Panc1 (cell line): ENCODE results near the gene INTS1. TPM values are rescaled to one million over a fixed set of nuclear protein-coding genes. Genes with fewer than 3 reads are reported as not detected.

Source experiments
- ATAC-seq: fragments of 200-7000 bp; cut with Tn5 transposase; 2 replicates; pipeline ENCODE4 v1.9.1; 2020; ENCODE audit warnings: mild to moderate bottlenecking, moderate library complexity
- BruUV-seq: library from RNA; stranded (reverse); fragments of 400-500 nt; replicated peaks from 2 replicates; lab custom pipeline; 2021; lab: Mats Ljungman, UMichigan
- CTCF ChIA-PET: fragments of 300-600 bp; sonication (Branson Sonifier 250); formaldehyde crosslinking; loops from one replicate; lab custom pipeline; 2022; ENCODE audit warnings: antibody characterized with exemption; lab: Charles Lee
- POLR2A ChIA-PET: fragments of 300-600 bp; sonication (Branson Sonifier 250); formaldehyde crosslinking; loops from one replicate; lab custom pipeline; 2022; ENCODE audit warnings: antibody characterized with exemption; lab: Charles Lee
- DNase-seq: peaks from one replicate; pipeline ENCODE4 v3.0.0-alpha.2; 2010; ENCODE audit warnings: low read depth, low spot score
- H3K27ac ChIP-seq: 2 replicates; pipeline ENCODE4 v1.5.1; 2011; ENCODE audit warnings: mild to moderate bottlenecking, low read length, inconsistent platforms
- H3K27me3 ChIP-seq: fragments of 200-500 bp; sonication (Bioruptor generic); 2 replicates; pipeline ENCODE4 v1.6.0; 2014; ENCODE audit warnings: low read length, inconsistent platforms; ENCODE audit not compliant: control insufficient read depth, insufficient read depth
- H3K36me3 ChIP-seq: fragments of 200-500 bp; sonication (Bioruptor generic); 2 replicates; pipeline ENCODE4 v1.5.1; 2014; ENCODE audit warnings: inconsistent platforms, mild to moderate bottlenecking, low read length, moderate library complexity; ENCODE audit not compliant: control insufficient read depth, insufficient read depth
- H3K4me1 ChIP-seq: 2 replicates; pipeline ENCODE4 v1.5.1; 2011; ENCODE audit warnings: inconsistent platforms, mild to moderate bottlenecking, low read length, moderate library complexity; ENCODE audit not compliant: control insufficient read depth, insufficient read depth
- H3K4me3 ChIP-seq, 2 experiments: 2 replicates each; pipeline ENCODE4 v1.5.1; 2011 to 2012; ENCODE audit warnings: low read depth in 2 of 2, low read length in 2 of 2, mild to moderate bottlenecking in 2 of 2, inconsistent platforms in 1 of 2, moderate library complexity in 1 of 2
- H3K9me3 ChIP-seq: fragments of 200-500 bp; sonication (Bioruptor generic); 2 replicates; pipeline ENCODE4 v1.5.1; 2014; ENCODE audit warnings: low read depth, mild to moderate bottlenecking, inconsistent platforms, low read length, moderate library complexity; ENCODE audit not compliant: control insufficient read depth, insufficient read depth
- CTCF ChIP-seq: fragments of 450-650 bp; IDR thresholded peaks from 2 replicates; pipeline ENCODE4 v1.5.1; 2017; ENCODE audit warnings: mild to moderate bottlenecking
- POLR2AphosphoS5 ChIP-seq: IDR thresholded peaks from 2 replicates; pipeline ENCODE4 v1.6.1; 2012; ENCODE audit warnings: mild to moderate bottlenecking, low read depth, low read length, moderate library complexity
- SIN3A ChIP-seq: IDR thresholded peaks from 2 replicates; pipeline ENCODE4 v1.6.1; 2012; ENCODE audit warnings: low read depth, mild to moderate bottlenecking, low read length, moderate library complexity, borderline replicate concordance; ENCODE audit not compliant: insufficient read depth
- TCF7L2 ChIP-seq: IDR thresholded peaks from 2 replicates; pipeline ENCODE4 v1.6.1; 2011; ENCODE audit warnings: mild to moderate bottlenecking, low read depth, low read length, inconsistent platforms
- in situ Hi-C: cut with HindIII; loops from 2 replicates; pipeline ENCODE4 v1.10.0; 2016; ENCODE audit warnings: low sequenced_read_pairs, low pct_unique_long_range_greater_than_20kb
- intact Hi-C: fragments of 100-400 bp; cut with micrococcal nuclease; formaldehyde crosslinking; loops from one replicate; pipeline ENCODE4 v1.10.0; 2022; ENCODE audit not compliant: unreplicated experiment
- total RNA-seq: library from RNA; stranded (reverse); gene quantifications from one replicate; pipeline ENCODE4 v1.2.1, GENCODE V29; 2021; ENCODE audit not compliant: unreplicated experiment
- TF ChIP-seq, protein P1 (sequence below), 2 experiments: IDR thresholded peaks; 2 replicates each; pipeline ENCODE4 v1.6.1; 2011 to 2012; ENCODE audit warnings: low read depth in 2 of 2, control low read depth in 1 of 2, low read length in 1 of 2, mild to moderate bottlenecking in 1 of 2, moderate library complexity in 1 of 2; ENCODE audit not compliant: insufficient read depth in 1 of 2

INTS1 gene
- total RNA-seq, 1 experiment from 2014 or later, result 173 TPM

DNA sequence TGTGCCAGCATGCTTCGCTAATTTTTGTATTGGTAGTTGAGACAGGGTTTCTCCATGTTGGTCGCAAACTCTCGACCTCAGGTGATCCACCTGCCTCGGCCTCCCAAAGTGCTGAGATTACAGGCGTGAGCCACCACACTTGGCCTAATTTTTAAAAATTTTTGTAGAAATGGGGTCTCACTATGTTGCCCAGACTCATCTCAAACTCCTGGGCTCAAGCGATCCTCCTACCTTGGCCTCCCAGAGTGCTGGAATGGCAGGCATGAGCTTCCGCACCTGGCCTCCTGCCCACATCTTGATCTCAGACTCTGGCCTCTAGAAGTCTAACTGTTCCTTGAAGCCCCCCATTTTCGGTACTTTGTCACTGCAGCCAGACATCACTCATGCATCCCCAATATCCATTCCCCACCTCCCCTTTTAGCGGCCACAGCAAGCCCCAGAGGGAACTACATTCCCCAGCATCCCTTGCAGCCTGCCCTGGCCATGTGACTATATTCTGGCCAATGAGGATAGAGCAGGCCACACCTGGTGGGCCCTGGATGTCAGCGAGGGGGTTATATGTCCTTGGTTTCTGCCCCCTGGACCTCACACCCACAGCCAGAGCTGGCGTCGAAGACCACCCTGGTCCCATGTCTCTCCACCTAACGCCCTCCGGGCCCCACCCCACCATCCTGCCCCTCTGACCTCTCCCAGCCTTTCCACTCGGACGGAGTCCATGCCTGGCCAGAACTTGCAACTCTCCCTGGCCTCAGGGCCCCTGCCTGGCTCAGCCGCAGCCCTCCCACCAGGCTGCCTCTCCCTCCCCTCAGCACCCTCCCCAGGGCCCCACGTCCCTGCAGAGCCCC is 78.7 kb downstream of the INTS1 start:
- intact Hi-C loops (no loop called here), in situ Hi-C loops (no loop called here)
- Histone ChIP-seq H3K9me3 (no peaks in the 10 kb centered on the region), H3K27ac (no peak overlapping the region), H3K36me3 (no peaks in the 10 kb centered on the region), H3K4me3 (no peak overlapping the region), H3K27me3 (no peaks in the 10 kb centered on the region), H3K4me1 (peaks cover 11% of the 10 kb centered on the region)
- ChIA-PET POLR2A (interaction anchor here (0.6 kb wide), 1 partner anchor 219 kb away, joined by 3 read pairs; no protein-coding TSS in a partner anchor), CTCF (interaction anchor here (0.7 kb wide), 1 partner anchor 138 kb away, joined by 4 read pairs; no protein-coding TSS in a partner anchor)
- TF ChIP-seq, protein P1, sequence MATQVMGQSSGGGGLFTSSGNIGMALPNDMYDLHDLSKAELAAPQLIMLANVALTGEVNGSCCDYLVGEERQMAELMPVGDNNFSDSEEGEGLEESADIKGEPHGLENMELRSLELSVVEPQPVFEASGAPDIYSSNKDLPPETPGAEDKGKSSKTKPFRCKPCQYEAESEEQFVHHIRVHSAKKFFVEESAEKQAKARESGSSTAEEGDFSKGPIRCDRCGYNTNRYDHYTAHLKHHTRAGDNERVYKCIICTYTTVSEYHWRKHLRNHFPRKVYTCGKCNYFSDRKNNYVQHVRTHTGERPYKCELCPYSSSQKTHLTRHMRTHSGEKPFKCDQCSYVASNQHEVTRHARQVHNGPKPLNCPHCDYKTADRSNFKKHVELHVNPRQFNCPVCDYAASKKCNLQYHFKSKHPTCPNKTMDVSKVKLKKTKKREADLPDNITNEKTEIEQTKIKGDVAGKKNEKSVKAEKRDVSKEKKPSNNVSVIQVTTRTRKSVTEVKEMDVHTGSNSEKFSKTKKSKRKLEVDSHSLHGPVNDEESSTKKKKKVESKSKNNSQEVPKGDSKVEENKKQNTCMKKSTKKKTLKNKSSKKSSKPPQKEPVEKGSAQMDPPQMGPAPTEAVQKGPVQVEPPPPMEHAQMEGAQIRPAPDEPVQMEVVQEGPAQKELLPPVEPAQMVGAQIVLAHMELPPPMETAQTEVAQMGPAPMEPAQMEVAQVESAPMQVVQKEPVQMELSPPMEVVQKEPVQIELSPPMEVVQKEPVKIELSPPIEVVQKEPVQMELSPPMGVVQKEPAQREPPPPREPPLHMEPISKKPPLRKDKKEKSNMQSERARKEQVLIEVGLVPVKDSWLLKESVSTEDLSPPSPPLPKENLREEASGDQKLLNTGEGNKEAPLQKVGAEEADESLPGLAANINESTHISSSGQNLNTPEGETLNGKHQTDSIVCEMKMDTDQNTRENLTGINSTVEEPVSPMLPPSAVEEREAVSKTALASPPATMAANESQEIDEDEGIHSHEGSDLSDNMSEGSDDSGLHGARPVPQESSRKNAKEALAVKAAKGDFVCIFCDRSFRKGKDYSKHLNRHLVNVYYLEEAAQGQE (IDR thresholded peaks at IDR 0.05; ENCODE audit: insufficient read depth in 1 of 2, low read depth in 2 of 2, low read length in 1 of 2), result no peak
- TF ChIP-seq SIN3A (no peak), CTCF (no peak)
- BruUV-seq, result no TSS peak
- ATAC-seq (peak; percentile 73), DNase-seq (no peak)

DNA sequence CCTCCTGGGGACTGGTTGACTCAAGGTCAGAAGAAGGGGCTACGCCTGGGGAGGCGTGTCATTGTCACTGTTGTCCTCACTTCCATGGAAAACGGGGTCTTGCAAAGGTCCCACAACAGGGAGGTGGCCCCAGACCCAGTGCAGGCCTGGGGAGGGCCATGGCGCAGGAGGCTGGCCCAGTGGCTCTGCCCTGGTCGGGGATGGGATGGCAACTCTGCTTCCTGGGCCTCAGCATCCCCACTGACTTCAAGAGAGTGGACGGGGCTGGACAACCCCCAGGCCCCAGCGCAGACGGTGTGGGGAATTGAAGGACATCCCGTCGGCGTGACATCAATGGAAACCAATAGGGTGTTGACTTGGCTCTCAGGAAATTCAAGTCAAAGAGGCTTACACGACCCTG is 80.1 kb downstream of the INTS1 start:
- H3K4me1 ChIP-seq, result peaks cover 3% of the 10 kb centered on the region; the same call in 1 of the 2 replicates
- H3K4me3 ChIP-seq, result no peak overlapping the region
- intact Hi-C loops, result no loop called here
- DNase-seq, result no peak
- no peak overlapping the region for H3K27ac ChIP-seq
- ChIA-PET POLR2A (no interaction called here), CTCF (no interaction called here)
- no peak for ATAC-seq
- in situ Hi-C loops, result no loop called here
- H3K9me3 ChIP-seq, result no peaks in the 10 kb centered on the region
- no peak for TF ChIP-seq SIN3A
- H3K27me3 ChIP-seq, result no peaks in the 10 kb centered on the region
- H3K36me3 ChIP-seq, result no peaks in the 10 kb centered on the region
- no TSS peak for BruUV-seq

GRCh38 chr7:1423264-1423811 is 80.9 kb downstream of the INTS1 start:
- CTCF ChIA-PET, result interaction anchor here (0.5 kb wide), 1 partner anchor 142 kb away, joined by 4 read pairs; no protein-coding TSS in a partner anchor
- DNase-seq (no peak), ATAC-seq (no peak)
- in situ Hi-C loops, result no loop called here
- Histone ChIP-seq H3K27ac (no peak overlapping the region), H3K4me1 (no peaks in the 10 kb centered on the region), H3K4me3 (no peak overlapping the region), H3K9me3 (no peaks in the 10 kb centered on the region), H3K27me3 (no peaks in the 10 kb centered on the region), H3K36me3 (no peaks in the 10 kb centered on the region)
- POLR2A ChIA-PET, result interaction anchor here (0.5 kb wide), 1 partner anchor 750 kb away, joined by 5 read pairs; no protein-coding TSS in a partner anchor
- intact Hi-C loops, result no loop called here
- TF ChIP-seq POLR2AphosphoS5 (no peak), SIN3A (no peak), TCF7L2 (no peak), CTCF (no peak)
- TF ChIP-seq, protein P1 (IDR thresholded peaks at IDR 0.05; ENCODE audit: insufficient read depth in 1 of 2, low read depth in 2 of 2, low read length in 1 of 2), result no peak
- no TSS peak for BruUV-seq
